PC-9 (cell line): Measurements from ENCODE around the gene RBMS2. TPM values are rescaled to one million over a fixed set of nuclear protein-coding genes. Genes with fewer than 3 reads are reported as not detected.

Source experiments
- BruUV-seq: library from RNA; stranded (reverse); fragments of 400-500 nt; replicated peaks from 2 replicates; lab custom pipeline; 2021; lab: Mats Ljungman, UMichigan
- CTCF ChIA-PET: fragments of 300-600 bp; sonication (Branson Sonifier 250); formaldehyde crosslinking; loops from one replicate; lab custom pipeline; 2022; ENCODE audit warnings: antibody characterized with exemption; lab: Charles Lee
- POLR2A ChIA-PET: fragments of 300-600 bp; sonication (Branson Sonifier 250); formaldehyde crosslinking; loops from one replicate; lab custom pipeline; 2022; ENCODE audit warnings: antibody characterized with exemption; ENCODE audit not compliant: unreplicated experiment; lab: Charles Lee
- DNase-seq, 2 experiments: peaks; one replicate each; pipeline versions ENCODE4 v3.0.0 to v3.0.0-alpha.2; 2015 to 2022; ENCODE audit warnings: mixed read lengths in 1 of 2
- H2AFZ ChIP-seq: fragments of 200-600 bp; sonication (generic); 2 replicates; pipeline ENCODE4 v1.8.1; 2017; ENCODE audit warnings: antibody characterized with exemption
- H3F3A ChIP-seq: fragments of 200-600 bp; sonication (generic); 2 replicates; pipeline ENCODE4 v1.8.1; 2017; ENCODE audit warnings: antibody characterized with exemption, mild to moderate bottlenecking, low read depth; ENCODE audit not compliant: insufficient read depth
- H3K27ac ChIP-seq: fragments of 200-600 bp; sonication (generic); 2 replicates; pipeline ENCODE4 v1.6.1; 2016; ENCODE audit warnings: mixed run types
- H3K27me3 ChIP-seq: fragments of 200-600 bp; sonication (generic); 2 replicates; pipeline ENCODE4 v1.6.1; 2016; ENCODE audit warnings: low read depth, mixed run types; ENCODE audit not compliant: insufficient read depth
- H3K36me3 ChIP-seq: fragments of 200-600 bp; sonication (generic); 2 replicates; pipeline ENCODE4 v1.6.1; 2016; ENCODE audit warnings: low read depth, mixed run types
- H3K4me1 ChIP-seq: fragments of 200-600 bp; sonication (generic); replicated peaks from 2 replicates; pipeline ENCODE4 v1.6.1; 2016; ENCODE audit warnings: mixed run types; ENCODE audit not compliant: insufficient read depth
- H3K4me2 ChIP-seq: fragments of 200-600 bp; sonication (generic); 2 replicates; pipeline ENCODE4 v1.6.1; 2017; ENCODE audit warnings: mixed run types
- H3K4me3 ChIP-seq: fragments of 200-600 bp; sonication (generic); 2 replicates; pipeline ENCODE4 v1.6.1; 2016; ENCODE audit warnings: mixed run types
- H3K79me2 ChIP-seq: fragments of 200-600 bp; sonication (generic); 2 replicates; pipeline ENCODE4 v1.6.1; 2017; ENCODE audit warnings: low read depth, mixed run types
- H3K9me2 ChIP-seq: fragments of 200-600 bp; sonication (generic); 2 replicates; pipeline ENCODE4 v1.8.1; 2017; ENCODE audit warnings: mild to moderate bottlenecking; ENCODE audit not compliant: insufficient read depth
- H3K9me3 ChIP-seq: fragments of 200-600 bp; sonication (generic); 2 replicates; pipeline ENCODE4 v1.8.1; 2016; ENCODE audit warnings: low read depth; ENCODE audit not compliant: insufficient read depth
- H4K20me1 ChIP-seq: fragments of 200-600 bp; sonication (generic); 2 replicates; pipeline ENCODE4 v1.8.1; 2017; ENCODE audit not compliant: insufficient read depth
- EZH2 ChIP-seq: fragments of 200-600 bp; sonication (generic); IDR thresholded peaks from 2 replicates; pipeline ENCODE4 v1.8.0; 2017; ENCODE audit warnings: antibody characterized with exemption, low read depth
- intact Hi-C: fragments of 100-400 bp; cut with micrococcal nuclease; formaldehyde crosslinking; loops from one replicate; pipeline ENCODE4 v1.10.0; 2022; ENCODE audit not compliant: unreplicated experiment
- total RNA-seq: library from RNA; stranded (reverse); gene quantifications from 2 replicates; pipeline ENCODE4 v1.2.3, GENCODE V29; 2021
- TF ChIP-seq, protein P1 (sequence below): fragments of 200-600 bp; sonication (generic); conservative IDR thresholded peaks from 2 replicates; pipeline ENCODE4 v1.6.1; 2017; ENCODE audit warnings: mixed run types, antibody characterized with exemption, mild to moderate bottlenecking, moderate library complexity

RBMS2 gene
- total RNA-seq, 1 experiment from 2014 or later = 81.8 TPM

DNA sequence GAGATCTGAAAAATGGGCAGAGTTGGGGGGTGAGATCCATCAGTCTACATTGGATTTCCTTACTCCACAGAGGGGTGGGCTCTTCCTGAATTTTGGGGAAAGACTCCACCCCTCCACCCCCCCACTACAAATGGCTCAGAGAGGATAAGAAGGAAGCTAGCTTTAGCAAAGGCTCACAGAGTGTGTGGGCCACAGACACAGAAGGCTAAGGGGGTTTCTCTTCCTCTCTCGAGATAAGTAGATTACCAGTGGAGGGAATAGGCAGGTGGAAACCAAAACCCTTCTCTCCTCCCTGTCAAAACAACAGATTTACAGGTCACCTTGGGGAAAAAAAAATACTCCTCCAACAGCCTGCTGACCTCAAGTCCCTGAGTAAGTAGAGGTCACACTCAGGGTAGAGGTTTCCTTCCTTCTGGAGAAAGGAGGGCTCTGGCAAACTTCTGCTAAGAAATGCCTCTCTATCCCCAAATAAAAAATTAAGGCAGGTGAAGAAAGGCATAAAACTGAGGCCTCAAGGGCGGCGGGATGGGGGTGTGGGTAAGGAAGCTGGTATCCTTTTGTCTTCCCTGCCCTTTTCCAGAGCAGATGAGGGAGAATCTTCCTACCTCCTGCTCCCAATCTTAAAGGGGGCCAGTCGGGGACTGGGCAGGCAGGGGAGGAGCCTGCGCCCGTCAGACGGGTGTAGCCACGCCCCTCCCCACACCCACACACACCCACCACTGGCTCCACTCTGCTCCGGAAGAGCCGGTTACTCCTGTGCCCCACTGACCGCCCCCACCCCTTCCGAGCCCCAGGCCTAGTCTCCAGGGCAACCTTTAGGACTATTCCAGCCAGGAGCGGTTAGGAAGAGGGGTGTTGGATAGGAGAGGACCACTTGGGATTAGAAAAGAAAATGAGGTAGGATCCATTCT, 110.4 kb downstream of the RBMS2 start:
- no peak for TF ChIP-seq EZH2
- TF ChIP-seq, protein P1, sequence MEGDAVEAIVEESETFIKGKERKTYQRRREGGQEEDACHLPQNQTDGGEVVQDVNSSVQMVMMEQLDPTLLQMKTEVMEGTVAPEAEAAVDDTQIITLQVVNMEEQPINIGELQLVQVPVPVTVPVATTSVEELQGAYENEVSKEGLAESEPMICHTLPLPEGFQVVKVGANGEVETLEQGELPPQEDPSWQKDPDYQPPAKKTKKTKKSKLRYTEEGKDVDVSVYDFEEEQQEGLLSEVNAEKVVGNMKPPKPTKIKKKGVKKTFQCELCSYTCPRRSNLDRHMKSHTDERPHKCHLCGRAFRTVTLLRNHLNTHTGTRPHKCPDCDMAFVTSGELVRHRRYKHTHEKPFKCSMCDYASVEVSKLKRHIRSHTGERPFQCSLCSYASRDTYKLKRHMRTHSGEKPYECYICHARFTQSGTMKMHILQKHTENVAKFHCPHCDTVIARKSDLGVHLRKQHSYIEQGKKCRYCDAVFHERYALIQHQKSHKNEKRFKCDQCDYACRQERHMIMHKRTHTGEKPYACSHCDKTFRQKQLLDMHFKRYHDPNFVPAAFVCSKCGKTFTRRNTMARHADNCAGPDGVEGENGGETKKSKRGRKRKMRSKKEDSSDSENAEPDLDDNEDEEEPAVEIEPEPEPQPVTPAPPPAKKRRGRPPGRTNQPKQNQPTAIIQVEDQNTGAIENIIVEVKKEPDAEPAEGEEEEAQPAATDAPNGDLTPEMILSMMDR = no peak
- intact Hi-C loops = loop anchor here (10.0 kb wide), 2 partner anchors 373 to 437 kb away; partner anchors contain the start of gene ZBTB39
- Histone ChIP-seq H3K27ac (peak overlapping the region; percentile 31; the same call in 1 of the 2 replicates), H4K20me1 (peaks cover 13% of the 10 kb centered on the region), H2AFZ (no peak overlapping the region), H3K4me2 (peak overlapping the region; percentile 100), H3K36me3 (no peaks in the 10 kb centered on the region; the same call in 1 of the 2 replicates), H3K27me3 (no peaks in the 10 kb centered on the region), H3K9me2 (no peaks in the 10 kb centered on the region), H3K4me1 (peaks cover 47% of the 10 kb centered on the region), H3K9me3 (no peaks in the 10 kb centered on the region), H3K4me3 (peak overlapping the region; percentile 35; the same call in 1 of the 2 replicates), H3K79me2 (peaks cover 77% of the 10 kb centered on the region), H3F3A (peaks cover 26% of the 10 kb centered on the region)
- BruUV-seq = no TSS peak
- peak; percentile 62 to 77 for DNase-seq
- POLR2A ChIA-PET = interaction anchor here (0.8 kb wide), 1 partner anchor 109 kb away, joined by 4 read pairs; no protein-coding TSS in a partner anchor
- CTCF ChIA-PET = no interaction called here

- peaks cover 9% of the 10 kb centered on the region for H4K20me1 ChIP-seq
Observed at GRCh38 chr12:56632701-56633467, 111.3 kb downstream of the RBMS2 start.

More at GRCh38 chr12:56632701-56633467, 111.3 kb downstream of the RBMS2 start:
- TF ChIP-seq, protein P1 = no peak
- TF ChIP-seq EZH2 = no peak
- no TSS peak for BruUV-seq
- H3K9me3 ChIP-seq = no peaks in the 10 kb centered on the region
- DNase-seq = no peak
- peak overlapping the region; percentile 35; the same call in 1 of the 2 replicates for H3K4me3 ChIP-seq
- H3K27me3 ChIP-seq = no peaks in the 10 kb centered on the region
- H3K9me2 ChIP-seq = no peaks in the 10 kb centered on the region
- no peak overlapping the region for H2AFZ ChIP-seq
- peaks cover 33% of the 10 kb centered on the region for H3F3A ChIP-seq
- POLR2A ChIA-PET = interaction anchor here (0.6 to 0.8 kb wide), 2 partner anchors 110 to 246 kb away, joined by 4 to 5 read pairs; no protein-coding TSS in a partner anchor
- peaks cover 47% of the 10 kb centered on the region for H3K4me1 ChIP-seq
- peaks cover 2% of the 10 kb centered on the region for H3K36me3 ChIP-seq
- peaks cover 69% of the 10 kb centered on the region for H3K79me2 ChIP-seq
- CTCF ChIA-PET = no interaction called here
- intact Hi-C loops = loop anchor here (10.0 kb wide), 2 partner anchors 372 to 438 kb away; partner anchors contain the start of gene ZBTB39
- H3K27ac ChIP-seq = no peak overlapping the region
- H3K4me2 ChIP-seq = peak overlapping the region; percentile 100
